ENCODE results near the gene GNPTG.

GNPTG gene

DNA sequence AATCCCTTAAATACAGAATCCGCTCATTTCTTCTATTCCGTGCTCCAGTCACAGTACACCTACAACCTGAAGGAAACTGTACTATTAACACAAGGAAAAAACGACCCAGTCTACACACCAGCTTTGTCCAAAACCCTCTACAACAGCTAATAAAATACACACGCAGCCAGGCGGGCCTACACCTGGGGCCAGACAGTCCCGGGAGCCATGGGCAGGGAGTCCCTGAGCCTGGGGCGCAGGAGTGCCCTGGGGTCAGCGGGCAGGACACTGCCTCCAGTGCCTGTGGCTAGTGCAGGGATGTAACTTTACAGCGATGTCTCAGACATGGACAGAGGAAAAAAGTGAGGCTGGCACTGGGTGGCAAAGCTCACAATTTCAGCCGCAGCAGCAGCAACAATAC, 28.5 kb downstream of the GNPTG start:
- Histone ChIP-seq H3K4me3 (peak overlapping the region; percentile 88), H3K36me3 (ENCODE audit: insufficient read depth, low read length) (no peaks in the 10 kb centered on the region), H3K9ac (ENCODE audit: insufficient read length) (no peak overlapping the region), H3K27ac (no peak overlapping the region), H3K9me3 (ENCODE audit: low read depth, low read length) (no peaks in the 10 kb centered on the region)
- no peak for TF ChIP-seq POLR2AphosphoS5 (IDR thresholded peaks at IDR 0.05; ENCODE audit: borderline replicate concordance, low read depth, low read length)
- no peak for TF ChIP-seq FOXP2 (optimal IDR thresholded peaks at IDR 0.05; ENCODE audit: control extremely low read depth, extremely low read length, insufficient read depth)
- no peak for TF ChIP-seq EZH2 (IDR thresholded peaks at IDR 0.05)
- no peak for DNase-seq (ENCODE audit: low read depth, low spot score)

GRCh38 chr16:1381612-1382406, 30.1 kb downstream of the GNPTG start:
- H3K9ac ChIP-seq (ENCODE audit: insufficient read length), result no peak overlapping the region
- TF ChIP-seq POLR2AphosphoS5 (IDR thresholded peaks at IDR 0.05; ENCODE audit: borderline replicate concordance, low read depth, low read length) (no peak), FOXP2 (optimal IDR thresholded peaks at IDR 0.05; ENCODE audit: control extremely low read depth, extremely low read length, insufficient read depth) (no peak), EZH2 (IDR thresholded peaks at IDR 0.05) (no peak)
- no peak for DNase-seq (ENCODE audit: low read depth, low spot score)

GRCh38 chr16:1383556-1383955, 31.8 kb downstream of the GNPTG start:
- no peaks in the 10 kb centered on the region for H3K36me3 ChIP-seq (ENCODE audit: insufficient read depth, low read length)
- DNase-seq (ENCODE audit: low read depth, low spot score), result no peak
- no peak for TF ChIP-seq EZH2 (IDR thresholded peaks at IDR 0.05)
- no peak for TF ChIP-seq POLR2AphosphoS5 (IDR thresholded peaks at IDR 0.05; ENCODE audit: borderline replicate concordance, low read depth, low read length)
- no peak for TF ChIP-seq FOXP2 (optimal IDR thresholded peaks at IDR 0.05; ENCODE audit: control extremely low read depth, extremely low read length, insufficient read depth)
- H3K9me3 ChIP-seq (ENCODE audit: low read depth, low read length), result no peaks in the 10 kb centered on the region
- H3K27ac ChIP-seq, result no peak overlapping the region
- H3K4me3 ChIP-seq, result no peak overlapping the region
- no peak overlapping the region for H3K9ac ChIP-seq (ENCODE audit: insufficient read length)

More at GRCh38 chr16:1381612-1382406, 30.1 kb downstream of the GNPTG start:
- no peak overlapping the region for H3K27ac ChIP-seq
- H3K4me3 ChIP-seq, result no peak overlapping the region
- no peaks in the 10 kb centered on the region for H3K9me3 ChIP-seq (ENCODE audit: low read depth, low read length)
- H3K36me3 ChIP-seq (ENCODE audit: insufficient read depth, low read length), result no peaks in the 10 kb centered on the region

DNA sequence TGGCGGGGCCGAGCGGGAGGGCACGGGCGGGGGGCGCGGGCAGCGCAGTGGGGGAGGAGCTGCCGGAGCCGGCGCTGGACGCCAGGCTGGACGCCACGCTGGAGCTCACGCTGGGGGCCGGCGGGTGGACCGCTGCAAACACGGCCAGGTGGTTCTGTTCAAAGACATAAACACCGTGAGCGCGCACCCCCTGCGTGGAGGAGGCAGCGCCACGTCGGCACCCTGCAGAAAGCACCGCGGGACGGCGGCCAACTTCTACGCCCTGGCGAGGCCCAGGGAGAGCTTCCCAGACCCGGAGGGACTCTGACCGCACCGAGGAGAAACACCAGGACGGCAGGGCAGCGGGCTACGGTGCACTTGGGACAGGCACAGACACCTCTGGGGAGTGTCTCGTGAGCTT, 33.5 kb downstream of the GNPTG start:
- DNase-seq (ENCODE audit: low read depth, low spot score), result no peak
- no peaks in the 10 kb centered on the region for H3K36me3 ChIP-seq (ENCODE audit: insufficient read depth, low read length)
- TF ChIP-seq EZH2 (IDR thresholded peaks at IDR 0.05), result no peak
- TF ChIP-seq FOXP2 (optimal IDR thresholded peaks at IDR 0.05; ENCODE audit: control extremely low read depth, extremely low read length, insufficient read depth), result no peak
- TF ChIP-seq POLR2AphosphoS5 (IDR thresholded peaks at IDR 0.05; ENCODE audit: borderline replicate concordance, low read depth, low read length), result no peak
- no peak overlapping the region for H3K27ac ChIP-seq
- no peak overlapping the region for H3K4me3 ChIP-seq
- H3K9ac ChIP-seq (ENCODE audit: insufficient read length), result no peak overlapping the region
- H3K9me3 ChIP-seq (ENCODE audit: low read depth, low read length), result no peaks in the 10 kb centered on the region

- Histone ChIP-seq H3K9me3 (ENCODE audit: low read depth, low read length) (no peaks in the 10 kb centered on the region), H3K9ac (ENCODE audit: insufficient read length) (no peak overlapping the region), H3K27ac (no peak overlapping the region), H3K4me3 (no peak overlapping the region), H3K36me3 (ENCODE audit: insufficient read depth, low read length) (no peaks in the 10 kb centered on the region)
- no peak for DNase-seq (ENCODE audit: low read depth, low spot score)
- TF ChIP-seq POLR2AphosphoS5 (IDR thresholded peaks at IDR 0.05; ENCODE audit: borderline replicate concordance, low read depth, low read length), result no peak
- no peak for TF ChIP-seq EZH2 (IDR thresholded peaks at IDR 0.05)
- TF ChIP-seq FOXP2 (optimal IDR thresholded peaks at IDR 0.05; ENCODE audit: control extremely low read depth, extremely low read length, insufficient read depth), result no peak
Measured at GRCh38 chr16:1387331-1387730, 35.6 kb downstream of the GNPTG start.

- Histone ChIP-seq H3K36me3 (ENCODE audit: insufficient read depth, low read length) (no peaks in the 10 kb centered on the region), H3K9me3 (ENCODE audit: low read depth, low read length) (no peaks in the 10 kb centered on the region), H3K9ac (ENCODE audit: insufficient read length) (no peak overlapping the region), H3K4me3 (no peak overlapping the region), H3K27ac (no peak overlapping the region)
- no peak for DNase-seq (ENCODE audit: low read depth, low spot score)
- no peak for TF ChIP-seq EZH2 (IDR thresholded peaks at IDR 0.05)
- TF ChIP-seq POLR2AphosphoS5 (IDR thresholded peaks at IDR 0.05; ENCODE audit: borderline replicate concordance, low read depth, low read length), result no peak
Measured at GRCh38 chr16:1389762-1390161, 38.0 kb downstream of the GNPTG start.

DNA sequence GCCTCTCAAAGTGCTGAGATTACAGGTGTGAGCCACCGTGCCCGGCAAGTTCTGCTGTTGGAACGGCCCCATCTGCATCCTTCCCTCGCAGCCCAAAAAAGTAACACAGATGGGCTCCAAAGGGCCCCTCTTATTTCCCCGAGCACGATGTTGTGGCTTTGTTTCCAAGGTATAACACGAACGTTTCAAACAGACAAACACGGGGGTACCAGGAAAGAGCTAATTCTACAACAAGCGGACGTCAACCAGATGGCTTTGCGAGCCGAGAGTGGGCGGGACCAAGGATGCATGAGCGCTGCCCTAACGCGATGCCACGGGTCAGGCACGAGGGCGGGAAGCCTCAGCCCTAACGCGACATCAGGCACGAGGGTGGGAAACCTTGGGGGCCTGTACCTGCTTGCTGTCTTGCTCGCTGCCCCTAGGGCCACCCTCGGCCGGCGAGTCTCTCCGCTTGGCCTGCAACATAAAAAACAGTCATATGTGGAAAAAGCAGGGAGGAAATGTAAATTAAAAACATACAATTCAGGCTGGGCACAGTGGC, 38.6 kb downstream of the GNPTG start:
- no peak for DNase-seq (ENCODE audit: low read depth, low spot score)
- H3K27ac ChIP-seq, result no peak overlapping the region
- H3K9ac ChIP-seq (ENCODE audit: insufficient read length), result no peak overlapping the region
- no peak overlapping the region for H3K4me3 ChIP-seq
- H3K36me3 ChIP-seq (ENCODE audit: insufficient read depth, low read length), result no peaks in the 10 kb centered on the region
- TF ChIP-seq POLR2AphosphoS5 (IDR thresholded peaks at IDR 0.05; ENCODE audit: borderline replicate concordance, low read depth, low read length), result no peak
- TF ChIP-seq FOXP2 (optimal IDR thresholded peaks at IDR 0.05; ENCODE audit: control extremely low read depth, extremely low read length, insufficient read depth), result no peak
- TF ChIP-seq EZH2 (IDR thresholded peaks at IDR 0.05), result no peak
- no peaks in the 10 kb centered on the region for H3K9me3 ChIP-seq (ENCODE audit: low read depth, low read length)

DNA sequence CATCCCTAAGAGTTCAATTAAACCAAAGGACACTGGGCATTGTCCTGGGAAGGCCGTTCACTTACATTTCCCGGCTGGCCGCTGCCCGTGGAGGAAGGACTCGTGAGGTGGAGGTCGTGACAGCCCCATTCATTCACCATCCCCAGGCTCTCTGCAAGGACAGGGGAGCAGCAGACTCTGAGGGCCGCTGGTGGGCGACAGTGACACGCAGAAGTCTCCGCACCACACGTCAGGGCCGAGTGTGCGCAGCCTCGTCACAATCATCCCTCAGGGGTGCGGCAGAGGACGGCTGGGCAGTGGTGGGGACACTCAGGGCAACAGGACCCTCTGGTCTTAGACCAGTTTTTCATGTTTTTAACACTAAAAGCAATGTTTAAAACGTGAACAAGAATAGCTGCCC, 41.1 kb downstream of the GNPTG start:
- Histone ChIP-seq H3K4me3 (no peak overlapping the region), H3K36me3 (ENCODE audit: insufficient read depth, low read length) (no peaks in the 10 kb centered on the region), H3K27ac (no peak overlapping the region), H3K9ac (ENCODE audit: insufficient read length) (no peak overlapping the region), H3K9me3 (ENCODE audit: low read depth, low read length) (no peaks in the 10 kb centered on the region)
- no peak for DNase-seq (ENCODE audit: low read depth, low spot score)
- no peak for TF ChIP-seq EZH2 (IDR thresholded peaks at IDR 0.05)
- no peak for TF ChIP-seq FOXP2 (optimal IDR thresholded peaks at IDR 0.05; ENCODE audit: control extremely low read depth, extremely low read length, insufficient read depth)
- no peak for TF ChIP-seq POLR2AphosphoS5 (IDR thresholded peaks at IDR 0.05; ENCODE audit: borderline replicate concordance, low read depth, low read length)
